GM12878 (cell line): ENCODE results near the gene ALG8. TPM values are rescaled to one million over a fixed set of nuclear protein-coding genes. Genes with fewer than 3 reads are reported as not detected.

Experiments used
- ATAC-seq: fragments of 200-7000 bp; cut with Tn5 transposase; 3 replicates; pipeline ENCODE4 v1.9.1; 2020; ENCODE audit warnings: mild to moderate bottlenecking, moderate library complexity
- BruUV-seq: library from RNA; stranded (reverse); fragments of 400-500 nt; replicated peaks from 2 replicates; lab custom pipeline; 2021; lab: Mats Ljungman, UMichigan
- CTCF ChIA-PET: fragments of 300-600 bp; sonication (Branson Sonifier 250); formaldehyde crosslinking; extraction: SDS; loops from one replicate; lab custom pipeline; 2021; ENCODE audit warnings: inconsistent platforms; lab: Yijun Ruan, JAX
- POLR2A ChIA-PET: fragments of 350-600 bp; formaldehyde crosslinking; extraction: SDS; loops from one replicate; lab custom pipeline; 2021; ENCODE audit warnings: inconsistent platforms; lab: Charles Lee
- RAD21 ChIA-PET: fragments of 300-600 bp; sonication (Branson Sonifier 250); formaldehyde crosslinking; loops from one replicate; lab custom pipeline; 2023; ENCODE audit warnings: antibody characterized with exemption; ENCODE audit not compliant: unreplicated experiment; lab: Charles Lee
- SMC1A ChIA-PET: fragments of 300-600 bp; sonication (Branson Sonifier 250); formaldehyde crosslinking; loops from one replicate; lab custom pipeline; 2023; ENCODE audit not compliant: unreplicated experiment, uncharacterized antibody; lab: Charles Lee
- DNase-seq: peaks from one replicate; pipeline ENCODE4 v3.0.0-alpha.2; 2011; ENCODE audit warnings: low read depth, low spot score
- FAIRE-seq: peaks from 3 replicates; lab custom pipeline; 2011; peaks lifted over from hg19 to GRCh38; lab: Jason Lieb, UNC
- H2AFZ ChIP-seq: 2 replicates; pipeline ENCODE4 v1.6.0; 2011; ENCODE audit warnings: low read depth, low read length, control low read depth; ENCODE audit not compliant: control insufficient read depth
- H3K27ac ChIP-seq: 2 replicates; pipeline ENCODE4 v1.5.1; 2011; ENCODE audit warnings: control low read depth; ENCODE audit not compliant: control insufficient read depth, insufficient read depth
- H3K27me3 ChIP-seq, 2 experiments: replicated peaks in 1 of 2; 2 replicates each; pipeline versions ENCODE4 v1.6.0 to v1.6.1; 2011; ENCODE audit warnings: low read length in 1 of 2; ENCODE audit not compliant: control insufficient read depth in 2 of 2, insufficient read depth in 2 of 2
- H3K36me3 ChIP-seq, 2 experiments: 2 replicates each; pipeline ENCODE4 v1.5.1; 2011; ENCODE audit warnings: low read length in 1 of 2; ENCODE audit not compliant: control insufficient read depth in 2 of 2, insufficient read depth in 2 of 2
- H3K4me1 ChIP-seq: 2 replicates; pipeline ENCODE4 v1.6.1; 2011; ENCODE audit warnings: mild to moderate bottlenecking, low read length, moderate library complexity, mixed read lengths; ENCODE audit not compliant: control insufficient read depth, insufficient read depth
- H3K4me2 ChIP-seq: 2 replicates; pipeline ENCODE4 v1.6.0; 2011; ENCODE audit warnings: control low read depth; ENCODE audit not compliant: control insufficient read depth, insufficient read depth
- H3K4me3 ChIP-seq: fragments of 200-600 bp; sonication (generic); 2 replicates; pipeline ENCODE4 v1.5.1; 2016
- H3K79me2 ChIP-seq: 2 replicates; pipeline ENCODE4 v1.6.0; 2011; ENCODE audit warnings: low read length; ENCODE audit not compliant: control insufficient read depth, insufficient read depth
- H3K9ac ChIP-seq: 2 replicates; pipeline ENCODE4 v1.8.0; 2011; ENCODE audit warnings: low read length, control low read depth, mixed read lengths; ENCODE audit not compliant: control insufficient read depth, insufficient read depth
- H3K9me3 ChIP-seq: replicated peaks from 3 replicates; pipeline ENCODE4 v1.5.1; 2011; ENCODE audit warnings: mild to moderate bottlenecking, low read length; ENCODE audit not compliant: control insufficient read depth, insufficient read depth
- H4K20me1 ChIP-seq: 2 replicates; pipeline ENCODE4 v1.6.0; 2011; ENCODE audit not compliant: control insufficient read depth, insufficient read depth
- CTCF ChIP-seq, 3 experiments: IDR thresholded peaks in 2 of 3; conservative IDR thresholded peaks in 1 of 3; 2 replicates each; pipeline ENCODE4 v1.5.1; 2011; ENCODE audit warnings: low read depth in 3 of 3, low read length in 3 of 3, mild to moderate bottlenecking in 3 of 3, control low read depth in 2 of 3, moderate library complexity in 2 of 3, inconsistent platforms in 1 of 3, mixed read lengths in 1 of 3; ENCODE audit not compliant: control insufficient read depth in 2 of 3, insufficient read depth in 1 of 3; ENCODE audit errors: extremely low read depth in 1 of 3
- NBN ChIP-seq: fragments of 450-650 bp; IDR thresholded peaks from 2 replicates; pipeline ENCODE4 v1.6.1; 2016
- NKRF ChIP-seq: fragments of 450-650 bp; conservative IDR thresholded peaks from 2 replicates; pipeline ENCODE4 v1.6.1; 2017; ENCODE audit warnings: mild to moderate bottlenecking, moderate library complexity
- RCOR1 ChIP-seq: conservative IDR thresholded peaks from 2 replicates; pipeline ENCODE4 v1.6.1; 2012; ENCODE audit warnings: low read depth, low read length, improper control_type of control experiment
- WGBS: methylation state at CpG from one replicate; pipeline ENCODE4 v1.1.6; 2016; ENCODE audit warnings: low lambda C conversion rate; ENCODE audit not compliant: insufficient replicate concordance, insufficient coverage; ENCODE audit errors: missing lambda C conversion rate; 5-methylcytosine and 5-hydroxymethylcytosine counted together
- in situ Hi-C: fragments of 300-500 bp; cut with MboI; formaldehyde crosslinking; loops from 9 replicates; pipeline ENCODE4 v1.14.3; 2018; ENCODE audit warnings: mixed read lengths
- intact Hi-C: fragments of 100-400 bp; cut with micrococcal nuclease; formaldehyde crosslinking; loops from one replicate; pipeline ENCODE4 v1.14.2; 2022; ENCODE audit not compliant: unreplicated experiment
- polyA plus RNA-seq, 11 experiments: library from polyadenylated mRNA; depleted of rRNA in 4 of 11; unstranded in 6 of 11; stranded (reverse) in 5 of 11; fragments of >200 nt; fragmentation: Nextera tagmentation in 4 of 11; fragmentation: Illumina TruSeq in 1 of 11; extraction: Ambion mirVana in 4 of 11; extraction: Trizol in 1 of 11; gene quantifications; 1 replicate in 1 of 11; 2 replicates in 10 of 11; pipeline versions ENCODE4 v1.2.1 to v1.2.3, GENCODE V29; 2011 to 2016; ENCODE audit warnings: inconsistent platforms in 2 of 11, missing spikeins in 2 of 11, low read depth in 1 of 11
- total RNA-seq, 4 experiments: library from RNA; depleted of rRNA in 3 of 4; stranded (reverse); fragments of >200 nt in 3 of 4; fragmentation: Illumina TruSeq in 1 of 4; extraction: Trizol in 1 of 4; gene quantifications; 2 replicates each; pipeline versions ENCODE4 v1.2.1 to v1.2.3, GENCODE V29; 2013 to 2021
- TF ChIP-seq, protein P1 (sequence below): fragments of 450-650 bp; IDR thresholded peaks from 2 replicates; pipeline ENCODE4 v1.6.1; 2017; ENCODE audit warnings: mild to moderate bottlenecking
- TF ChIP-seq, protein P2 (sequence below): IDR thresholded peaks from 2 replicates; pipeline ENCODE4 v1.6.1; 2012; ENCODE audit warnings: low read length, inconsistent platforms
- TF ChIP-seq, protein P3 (sequence below): IDR thresholded peaks from 2 replicates; pipeline ENCODE4 v1.6.1; 2011; ENCODE audit warnings: low read depth, mild to moderate bottlenecking, low read length, moderate library complexity, borderline replicate concordance; ENCODE audit errors: extremely low read depth
- TF ChIP-seq, protein P4 (sequence below): fragments of 150-350 bp; IDR thresholded peaks from 2 replicates; pipeline ENCODE4 v1.6.1; 2016; ENCODE audit warnings: low read depth, low read length

Gene ALG8
- total and polyA plus RNA-seq, 10 of the 15 experiments (the other 5 are each of a cell fraction or from before 2014, with no cell fraction given), result 45.7 to 105 (median 68.4) TPM

- no peak overlapping the region for H3K4me2 ChIP-seq
- ATAC-seq, result no peak
- H3K27ac ChIP-seq, result no peak overlapping the region
- no peak overlapping the region for H3K4me3 ChIP-seq
- no peaks in the 10 kb centered on the region for H3K27me3 ChIP-seq
- no peaks in the 10 kb centered on the region for H3K4me1 ChIP-seq
- WGBS, result 78% methylated on average over 7 of the region's 7 CpGs
- TF ChIP-seq, protein P1, sequence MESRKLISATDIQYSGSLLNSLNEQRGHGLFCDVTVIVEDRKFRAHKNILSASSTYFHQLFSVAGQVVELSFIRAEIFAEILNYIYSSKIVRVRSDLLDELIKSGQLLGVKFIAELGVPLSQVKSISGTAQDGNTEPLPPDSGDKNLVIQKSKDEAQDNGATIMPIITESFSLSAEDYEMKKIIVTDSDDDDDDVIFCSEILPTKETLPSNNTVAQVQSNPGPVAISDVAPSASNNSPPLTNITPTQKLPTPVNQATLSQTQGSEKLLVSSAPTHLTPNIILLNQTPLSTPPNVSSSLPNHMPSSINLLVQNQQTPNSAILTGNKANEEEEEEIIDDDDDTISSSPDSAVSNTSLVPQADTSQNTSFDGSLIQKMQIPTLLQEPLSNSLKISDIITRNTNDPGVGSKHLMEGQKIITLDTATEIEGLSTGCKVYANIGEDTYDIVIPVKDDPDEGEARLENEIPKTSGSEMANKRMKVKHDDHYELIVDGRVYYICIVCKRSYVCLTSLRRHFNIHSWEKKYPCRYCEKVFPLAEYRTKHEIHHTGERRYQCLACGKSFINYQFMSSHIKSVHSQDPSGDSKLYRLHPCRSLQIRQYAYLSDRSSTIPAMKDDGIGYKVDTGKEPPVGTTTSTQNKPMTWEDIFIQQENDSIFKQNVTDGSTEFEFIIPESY, result no peak
- TF ChIP-seq, protein P2, sequence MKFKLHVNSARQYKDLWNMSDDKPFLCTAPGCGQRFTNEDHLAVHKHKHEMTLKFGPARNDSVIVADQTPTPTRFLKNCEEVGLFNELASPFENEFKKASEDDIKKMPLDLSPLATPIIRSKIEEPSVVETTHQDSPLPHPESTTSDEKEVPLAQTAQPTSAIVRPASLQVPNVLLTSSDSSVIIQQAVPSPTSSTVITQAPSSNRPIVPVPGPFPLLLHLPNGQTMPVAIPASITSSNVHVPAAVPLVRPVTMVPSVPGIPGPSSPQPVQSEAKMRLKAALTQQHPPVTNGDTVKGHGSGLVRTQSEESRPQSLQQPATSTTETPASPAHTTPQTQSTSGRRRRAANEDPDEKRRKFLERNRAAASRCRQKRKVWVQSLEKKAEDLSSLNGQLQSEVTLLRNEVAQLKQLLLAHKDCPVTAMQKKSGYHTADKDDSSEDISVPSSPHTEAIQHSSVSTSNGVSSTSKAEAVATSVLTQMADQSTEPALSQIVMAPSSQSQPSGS, result no peak
- TF ChIP-seq, protein P3, sequence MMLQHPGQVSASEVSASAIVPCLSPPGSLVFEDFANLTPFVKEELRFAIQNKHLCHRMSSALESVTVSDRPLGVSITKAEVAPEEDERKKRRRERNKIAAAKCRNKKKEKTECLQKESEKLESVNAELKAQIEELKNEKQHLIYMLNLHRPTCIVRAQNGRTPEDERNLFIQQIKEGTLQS, result no peak
- no peak for TF ChIP-seq CTCF (IDR thresholded peaks at IDR 0.05 in 2 of 3, conservative IDR thresholded peaks at IDR 0.05 in 1 of 3; ENCODE audit: control insufficient read depth in 2 of 3, extremely low read depth in 1 of 3, insufficient read depth in 1 of 3, low read depth in 3 of 3, low read length in 3 of 3)
- no peak for TF ChIP-seq NKRF
- no peak for TF ChIP-seq RCOR1
- no peak for TF ChIP-seq NBN
- TF ChIP-seq, protein P4, sequence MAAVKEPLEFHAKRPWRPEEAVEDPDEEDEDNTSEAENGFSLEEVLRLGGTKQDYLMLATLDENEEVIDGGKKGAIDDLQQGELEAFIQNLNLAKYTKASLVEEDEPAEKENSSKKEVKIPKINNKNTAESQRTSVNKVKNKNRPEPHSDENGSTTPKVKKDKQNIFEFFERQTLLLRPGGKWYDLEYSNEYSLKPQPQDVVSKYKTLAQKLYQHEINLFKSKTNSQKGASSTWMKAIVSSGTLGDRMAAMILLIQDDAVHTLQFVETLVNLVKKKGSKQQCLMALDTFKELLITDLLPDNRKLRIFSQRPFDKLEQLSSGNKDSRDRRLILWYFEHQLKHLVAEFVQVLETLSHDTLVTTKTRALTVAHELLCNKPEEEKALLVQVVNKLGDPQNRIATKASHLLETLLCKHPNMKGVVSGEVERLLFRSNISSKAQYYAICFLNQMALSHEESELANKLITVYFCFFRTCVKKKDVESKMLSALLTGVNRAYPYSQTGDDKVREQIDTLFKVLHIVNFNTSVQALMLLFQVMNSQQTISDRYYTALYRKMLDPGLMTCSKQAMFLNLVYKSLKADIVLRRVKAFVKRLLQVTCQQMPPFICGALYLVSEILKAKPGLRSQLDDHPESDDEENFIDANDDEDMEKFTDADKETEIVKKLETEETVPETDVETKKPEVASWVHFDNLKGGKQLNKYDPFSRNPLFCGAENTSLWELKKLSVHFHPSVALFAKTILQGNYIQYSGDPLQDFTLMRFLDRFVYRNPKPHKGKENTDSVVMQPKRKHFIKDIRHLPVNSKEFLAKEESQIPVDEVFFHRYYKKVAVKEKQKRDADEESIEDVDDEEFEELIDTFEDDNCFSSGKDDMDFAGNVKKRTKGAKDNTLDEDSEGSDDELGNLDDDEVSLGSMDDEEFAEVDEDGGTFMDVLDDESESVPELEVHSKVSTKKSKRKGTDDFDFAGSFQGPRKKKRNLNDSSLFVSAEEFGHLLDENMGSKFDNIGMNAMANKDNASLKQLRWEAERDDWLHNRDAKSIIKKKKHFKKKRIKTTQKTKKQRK, result no peak
- no peaks in the 10 kb centered on the region; a peak in 1 of 4 replicates for H3K36me3 ChIP-seq
- no peaks in the 10 kb centered on the region for H3K79me2 ChIP-seq
- intact Hi-C loops, result loop anchor here (10.0 kb wide), 1 partner anchor 185 kb away; the partner anchor contains the start of gene INTS4
- DNase-seq, result no peak
- no TSS peak for BruUV-seq
- POLR2A ChIA-PET, result interaction anchor here (0.6 kb wide), 1 partner anchor 126 kb away, joined by 3 read pairs; no protein-coding TSS in a partner anchor
- SMC1A ChIA-PET, result no interaction called here
- FAIRE-seq, result no peak
- no peak overlapping the region for H3K9ac ChIP-seq
- in situ Hi-C loops, result no loop called here
- H4K20me1 ChIP-seq, result no peaks in the 10 kb centered on the region
- RAD21 ChIA-PET, result no interaction called here
- H3K9me3 ChIP-seq, result no peaks in the 10 kb centered on the region
- no peak overlapping the region for H2AFZ ChIP-seq
- CTCF ChIA-PET, result no interaction called here
Measured at GRCh38 chr11:78179459-78180071, 40.1 kb upstream of the ALG8 start.
